HepG2 (cell line): Measurements from ENCODE around the gene AGER. TPM values are rescaled to one million over a fixed set of nuclear protein-coding genes. Genes with fewer than 3 reads are reported as not detected.

Experiments used
- AGO2 ChIP-seq: fragments of 200-400 bp; formaldehyde crosslinking; optimal IDR thresholded peaks from 2 replicates; pipeline ENCODE3; 2017; ENCODE audit warnings: mild to moderate bottlenecking, low read depth, low read length, moderate library complexity
- CHD2 ChIP-seq: IDR thresholded peaks from 2 replicates; pipeline ENCODE4 v1.6.1; 2011; ENCODE audit warnings: low read depth, low read length, improper control_type of control experiment
- FOXO1 ChIP-seq: sonication (generic); formaldehyde crosslinking; IDR thresholded peaks from 2 replicates; pipeline ENCODE4 v1.4.0; 2020; ENCODE audit warnings: missing genetic modification reagents
- HNF4A ChIP-seq: sonication (generic); formaldehyde crosslinking; IDR thresholded peaks from 2 replicates; pipeline ENCODE4 v1.4.0; 2020; ENCODE audit warnings: missing genetic modification reagents
- IRF2 ChIP-seq: IDR thresholded peaks from 2 replicates; pipeline ENCODE4 v1.6.1; 2018; ENCODE audit warnings: missing genetic modification reagents, missing compliant biosample characterization
- ISL2 ChIP-seq: sonication (generic); formaldehyde crosslinking; IDR thresholded peaks from 2 replicates; pipeline ENCODE4 v1.5.0; 2020; ENCODE audit warnings: missing genetic modification reagents
- MAZ ChIP-seq, 2 experiments: sonication (generic) in 1 of 2; formaldehyde crosslinking in 1 of 2; IDR thresholded peaks; 2 replicates each; pipeline versions ENCODE4 v1.5.0 to v1.6.1; 2012 to 2020; ENCODE audit warnings: low read depth in 2 of 2, mild to moderate bottlenecking in 2 of 2, borderline replicate concordance in 1 of 2, improper control_type of control experiment in 1 of 2, low read length in 1 of 2, missing genetic modification reagents in 1 of 2, moderate library complexity in 1 of 2
- MZF1 ChIP-seq: sonication (generic); formaldehyde crosslinking; IDR thresholded peaks from 2 replicates; pipeline ENCODE4 v1.8.1; 2023; ENCODE audit warnings: mild to moderate bottlenecking, missing genetic modification reagents, borderline replicate concordance
- PCBP2 ChIP-seq: fragments of 200-400 bp; formaldehyde crosslinking; optimal IDR thresholded peaks from 2 replicates; pipeline ENCODE3; 2018; ENCODE audit warnings: low read length, low read depth; ENCODE audit not compliant: poor library complexity, severe bottlenecking
- SKI ChIP-seq: fragments of 450-650 bp; IDR thresholded peaks from one replicate; pipeline ENCODE4 v1.6.1; 2018; ENCODE audit warnings: mild to moderate bottlenecking; ENCODE audit not compliant: partially characterized antibody
- SRF ChIP-seq: IDR thresholded peaks from 2 replicates; pipeline ENCODE4 v1.6.1; 2011; ENCODE audit warnings: mild to moderate bottlenecking, low read depth, low read length, moderate library complexity
- STAT5B ChIP-seq: sonication (generic); formaldehyde crosslinking; IDR thresholded peaks from 2 replicates; pipeline ENCODE4 v1.4.0; 2020; ENCODE audit warnings: missing genetic modification reagents
- ZBTB7A ChIP-seq: sonication (generic); formaldehyde crosslinking; IDR thresholded peaks from 2 replicates; pipeline ENCODE4 v1.8.0; 2022; ENCODE audit warnings: mild to moderate bottlenecking, missing genetic modification reagents
- ZBTB8A ChIP-seq: sonication (generic); formaldehyde crosslinking; IDR thresholded peaks from 2 replicates; pipeline ENCODE4 v1.4.0; 2020; ENCODE audit warnings: mild to moderate bottlenecking, low read depth, missing genetic modification reagents, borderline replicate concordance
- ZNF232 ChIP-seq: sonication (generic); formaldehyde crosslinking; IDR thresholded peaks from 2 replicates; pipeline ENCODE4 v1.4.0; 2020; ENCODE audit warnings: missing genetic modification reagents, borderline replicate concordance
- ZNF552 ChIP-seq: sonication (generic); formaldehyde crosslinking; IDR thresholded peaks from 2 replicates; pipeline ENCODE4 v1.9.0; 2022; ENCODE audit warnings: missing genetic modification reagents, mild to moderate bottlenecking, borderline replicate concordance
- ZNF562 ChIP-seq: sonication (generic); formaldehyde crosslinking; IDR thresholded peaks from 2 replicates; pipeline ENCODE4 v1.8.0; 2022; ENCODE audit warnings: missing genetic modification reagents, borderline replicate concordance
- ZNF564 ChIP-seq: sonication (generic); formaldehyde crosslinking; IDR thresholded peaks from 2 replicates; pipeline ENCODE4 v1.8.1; 2023; ENCODE audit warnings: mild to moderate bottlenecking, missing genetic modification reagents
- ZNF619 ChIP-seq: sonication (generic); formaldehyde crosslinking; IDR thresholded peaks from 2 replicates; pipeline ENCODE4 v1.4.0; 2020; ENCODE audit warnings: mild to moderate bottlenecking, missing genetic modification reagents
- ZNF766 ChIP-seq: sonication (generic); formaldehyde crosslinking; IDR thresholded peaks from 2 replicates; pipeline ENCODE4 v1.5.0; 2020; ENCODE audit warnings: missing genetic modification reagents, borderline replicate concordance
- ZNF816 ChIP-seq: sonication (generic); formaldehyde crosslinking; IDR thresholded peaks from 2 replicates; pipeline ENCODE4 v1.8.0; 2022; ENCODE audit warnings: missing genetic modification reagents, mild to moderate bottlenecking, borderline replicate concordance
- ZNF891 ChIP-seq: sonication (generic); formaldehyde crosslinking; IDR thresholded peaks from 2 replicates; pipeline ENCODE4 v1.5.0; 2020; ENCODE audit warnings: mild to moderate bottlenecking, missing genetic modification reagents
- ZSCAN20 ChIP-seq: sonication (generic); formaldehyde crosslinking; IDR thresholded peaks from 2 replicates; pipeline ENCODE4 v1.4.0; 2020; ENCODE audit warnings: missing genetic modification reagents, mild to moderate bottlenecking, borderline replicate concordance
- polyA plus RNA-seq, 8 experiments: library from polyadenylated mRNA; depleted of rRNA in 3 of 8; stranded (reverse) in 7 of 8; unstranded in 1 of 8; fragments of >200 nt; fragmentation: Illumina TruSeq in 4 of 8; extraction: Trizol in 4 of 8; gene quantifications; 2 replicates each; pipeline versions ENCODE4 v1.2.1 to v1.2.3, GENCODE V29; 2011 to 2016; ENCODE audit warnings: low read depth in 4 of 8, missing spikeins in 1 of 8, mixed read lengths in 1 of 8; ENCODE audit not compliant: insufficient read depth in 1 of 8
- total RNA-seq, 5 experiments: library from RNA; depleted of rRNA; stranded (reverse); fragments of >200 nt; fragmentation: Illumina TruSeq; extraction: Trizol; gene quantifications; 2 replicates each; pipeline ENCODE4 v1.2.3, GENCODE V29; 2016; ENCODE audit warnings: low read depth in 1 of 5
- TF ChIP-seq, protein P1 (sequence below): sonication (generic); formaldehyde crosslinking; IDR thresholded peaks from 2 replicates; pipeline ENCODE4 v1.8.0; 2022; ENCODE audit warnings: mild to moderate bottlenecking, missing genetic modification reagents; ENCODE audit not compliant: insufficient replicate concordance
- TF ChIP-seq, protein P2 (sequence below): sonication (generic); formaldehyde crosslinking; IDR thresholded peaks from 2 replicates; pipeline ENCODE4 v1.8.0; 2022; ENCODE audit warnings: mild to moderate bottlenecking, missing genetic modification reagents
- TF ChIP-seq, protein P3 (sequence below): sonication (generic); formaldehyde crosslinking; IDR thresholded peaks from 2 replicates; pipeline ENCODE4 v1.8.1; 2023; ENCODE audit warnings: missing genetic modification reagents, inconsistent platforms, borderline replicate concordance

Gene AGER
- total and polyA plus RNA-seq, 2 of the 13 experiments (the other 11 are each of a cell fraction or from before 2014, with no cell fraction given): 1.9 to 5.1 TPM

DNA sequence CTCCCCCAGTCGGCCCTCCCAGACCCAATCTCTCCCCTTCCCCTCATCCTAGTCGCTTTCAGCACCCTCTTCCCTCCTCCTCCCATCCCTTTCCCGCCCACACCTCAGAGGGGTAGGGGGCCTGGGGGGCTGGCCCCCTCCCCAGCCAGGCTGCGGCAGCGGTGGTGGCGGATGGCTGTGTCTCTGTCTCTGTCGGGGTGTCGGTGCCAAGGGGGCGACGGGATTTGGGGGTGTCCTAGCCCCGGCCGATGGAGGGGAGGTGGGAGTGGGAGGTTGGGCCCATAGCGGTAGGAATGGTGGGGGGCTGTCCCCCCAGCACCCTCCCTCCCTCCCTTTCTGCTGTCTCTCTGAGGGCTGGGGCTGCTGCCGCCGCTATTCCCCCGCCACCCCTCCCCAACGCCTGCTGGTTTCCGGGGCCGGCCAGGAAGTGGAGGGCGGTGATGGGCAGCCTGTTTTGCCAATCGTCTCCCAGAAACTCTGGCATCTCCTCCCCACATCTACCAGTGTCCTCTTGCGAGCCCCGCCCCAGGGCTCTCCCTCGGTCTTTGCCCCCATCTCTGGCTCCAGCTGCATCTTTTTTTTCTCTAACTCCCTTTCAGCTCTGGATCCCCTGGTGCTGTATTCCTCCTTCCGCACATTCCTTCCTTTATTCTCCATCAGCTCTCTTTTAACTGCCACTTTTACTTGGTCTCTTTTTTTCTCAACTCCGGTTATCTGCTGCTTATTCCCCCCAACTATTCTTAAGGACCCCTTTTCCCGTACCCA, 8.2 kb downstream of the AGER start, which contains the start of gene AGPAT1 (continued):
- peak; percentile 87 for TF ChIP-seq ZNF891 (CRISPR knock-in tag)
- TF ChIP-seq MAZ (IDR thresholded peaks at IDR 0.05; ENCODE audit: borderline replicate concordance, low read depth, low read length): peak; percentile 89; the same call in 1 of the 2 replicates
- TF ChIP-seq MAZ (CRISPR knock-in tag; IDR thresholded peaks at IDR 0.05; ENCODE audit: low read depth): no peak; the same call in 1 of the 2 replicates
- TF ChIP-seq AGO2: peak; percentile 89
- TF ChIP-seq, protein P1, sequence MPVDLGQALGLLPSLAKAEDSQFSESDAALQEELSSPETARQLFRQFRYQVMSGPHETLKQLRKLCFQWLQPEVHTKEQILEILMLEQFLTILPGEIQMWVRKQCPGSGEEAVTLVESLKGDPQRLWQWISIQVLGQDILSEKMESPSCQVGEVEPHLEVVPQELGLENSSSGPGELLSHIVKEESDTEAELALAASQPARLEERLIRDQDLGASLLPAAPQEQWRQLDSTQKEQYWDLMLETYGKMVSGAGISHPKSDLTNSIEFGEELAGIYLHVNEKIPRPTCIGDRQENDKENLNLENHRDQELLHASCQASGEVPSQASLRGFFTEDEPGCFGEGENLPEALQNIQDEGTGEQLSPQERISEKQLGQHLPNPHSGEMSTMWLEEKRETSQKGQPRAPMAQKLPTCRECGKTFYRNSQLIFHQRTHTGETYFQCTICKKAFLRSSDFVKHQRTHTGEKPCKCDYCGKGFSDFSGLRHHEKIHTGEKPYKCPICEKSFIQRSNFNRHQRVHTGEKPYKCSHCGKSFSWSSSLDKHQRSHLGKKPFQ (CRISPR knock-in tag): peak; percentile 36
- TF ChIP-seq ZNF816 (CRISPR knock-in tag): no peak
- no peak for TF ChIP-seq ZNF766 (CRISPR knock-in tag)
- TF ChIP-seq SKI: no peak
- 0 out of 2 replicates have a peak, but pooled peaks have one; percentile 2 for TF ChIP-seq SRF
- TF ChIP-seq PCBP2: no peak
- TF ChIP-seq STAT5B (CRISPR knock-in tag): no peak
- TF ChIP-seq MZF1 (CRISPR knock-in tag): no peak
- TF ChIP-seq, protein P2, sequence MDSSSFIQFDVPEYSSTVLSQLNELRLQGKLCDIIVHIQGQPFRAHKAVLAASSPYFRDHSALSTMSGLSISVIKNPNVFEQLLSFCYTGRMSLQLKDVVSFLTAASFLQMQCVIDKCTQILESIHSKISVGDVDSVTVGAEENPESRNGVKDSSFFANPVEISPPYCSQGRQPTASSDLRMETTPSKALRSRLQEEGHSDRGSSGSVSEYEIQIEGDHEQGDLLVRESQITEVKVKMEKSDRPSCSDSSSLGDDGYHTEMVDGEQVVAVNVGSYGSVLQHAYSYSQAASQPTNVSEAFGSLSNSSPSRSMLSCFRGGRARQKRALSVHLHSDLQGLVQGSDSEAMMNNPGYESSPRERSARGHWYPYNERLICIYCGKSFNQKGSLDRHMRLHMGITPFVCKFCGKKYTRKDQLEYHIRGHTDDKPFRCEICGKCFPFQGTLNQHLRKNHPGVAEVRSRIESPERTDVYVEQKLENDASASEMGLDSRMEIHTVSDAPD (CRISPR knock-in tag): no peak
- TF ChIP-seq ZNF564 (CRISPR knock-in tag): 0 out of 2 replicates have a peak, but pooled peaks have one; percentile 9
- TF ChIP-seq, protein P3, sequence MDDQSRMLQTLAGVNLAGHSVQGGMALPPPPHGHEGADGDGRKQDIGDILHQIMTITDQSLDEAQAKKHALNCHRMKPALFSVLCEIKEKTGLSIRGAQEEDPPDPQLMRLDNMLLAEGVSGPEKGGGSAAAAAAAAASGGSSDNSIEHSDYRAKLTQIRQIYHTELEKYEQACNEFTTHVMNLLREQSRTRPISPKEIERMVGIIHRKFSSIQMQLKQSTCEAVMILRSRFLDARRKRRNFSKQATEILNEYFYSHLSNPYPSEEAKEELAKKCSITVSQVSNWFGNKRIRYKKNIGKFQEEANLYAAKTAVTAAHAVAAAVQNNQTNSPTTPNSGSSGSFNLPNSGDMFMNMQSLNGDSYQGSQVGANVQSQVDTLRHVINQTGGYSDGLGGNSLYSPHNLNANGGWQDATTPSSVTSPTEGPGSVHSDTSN (CRISPR knock-in tag): peak; percentile 72; the same call in 1 of the 2 replicates
- no peak for TF ChIP-seq ZSCAN20 (CRISPR knock-in tag)
- no peak for TF ChIP-seq ZNF619 (CRISPR knock-in tag)
- TF ChIP-seq ZNF232: no peak
- peak; percentile 24; the same call in 1 of the 2 replicates for TF ChIP-seq FOXO1
- TF ChIP-seq ZBTB7A (CRISPR knock-in tag): peak; percentile 90; the same call in 1 of the 2 replicates
- TF ChIP-seq ISL2 (CRISPR knock-in tag): peak; percentile 58; the same call in 1 of the 2 replicates
- TF ChIP-seq IRF2 (CRISPR knock-in tag): peak; percentile 16; the same call in 1 of the 2 replicates
- no peak for TF ChIP-seq ZNF552 (CRISPR knock-in tag)
- TF ChIP-seq ZBTB8A (CRISPR knock-in tag): no peak
- no peak for TF ChIP-seq CHD2
- peak; percentile 78 for TF ChIP-seq HNF4A
- no peak for TF ChIP-seq ZNF562 (CRISPR knock-in tag)
